Measurements from ENCODE around the gene MTHFR. TPM values are rescaled to one million over a fixed set of nuclear protein-coding genes. Genes with fewer than 3 reads are reported as not detected.

MTHFR gene
- total RNA-seq, 1 experiment from 2014 or later = 22.6 TPM

- TF ChIP-seq ZNF532 (CRISPR knock-in tag; IDR thresholded peaks at IDR 0.05; ENCODE audit: borderline replicate concordance) (no peak), CREB1 (CRISPR knock-in tag; IDR thresholded peaks at IDR 0.05) (no peak)
- TF ChIP-seq, protein P1, sequence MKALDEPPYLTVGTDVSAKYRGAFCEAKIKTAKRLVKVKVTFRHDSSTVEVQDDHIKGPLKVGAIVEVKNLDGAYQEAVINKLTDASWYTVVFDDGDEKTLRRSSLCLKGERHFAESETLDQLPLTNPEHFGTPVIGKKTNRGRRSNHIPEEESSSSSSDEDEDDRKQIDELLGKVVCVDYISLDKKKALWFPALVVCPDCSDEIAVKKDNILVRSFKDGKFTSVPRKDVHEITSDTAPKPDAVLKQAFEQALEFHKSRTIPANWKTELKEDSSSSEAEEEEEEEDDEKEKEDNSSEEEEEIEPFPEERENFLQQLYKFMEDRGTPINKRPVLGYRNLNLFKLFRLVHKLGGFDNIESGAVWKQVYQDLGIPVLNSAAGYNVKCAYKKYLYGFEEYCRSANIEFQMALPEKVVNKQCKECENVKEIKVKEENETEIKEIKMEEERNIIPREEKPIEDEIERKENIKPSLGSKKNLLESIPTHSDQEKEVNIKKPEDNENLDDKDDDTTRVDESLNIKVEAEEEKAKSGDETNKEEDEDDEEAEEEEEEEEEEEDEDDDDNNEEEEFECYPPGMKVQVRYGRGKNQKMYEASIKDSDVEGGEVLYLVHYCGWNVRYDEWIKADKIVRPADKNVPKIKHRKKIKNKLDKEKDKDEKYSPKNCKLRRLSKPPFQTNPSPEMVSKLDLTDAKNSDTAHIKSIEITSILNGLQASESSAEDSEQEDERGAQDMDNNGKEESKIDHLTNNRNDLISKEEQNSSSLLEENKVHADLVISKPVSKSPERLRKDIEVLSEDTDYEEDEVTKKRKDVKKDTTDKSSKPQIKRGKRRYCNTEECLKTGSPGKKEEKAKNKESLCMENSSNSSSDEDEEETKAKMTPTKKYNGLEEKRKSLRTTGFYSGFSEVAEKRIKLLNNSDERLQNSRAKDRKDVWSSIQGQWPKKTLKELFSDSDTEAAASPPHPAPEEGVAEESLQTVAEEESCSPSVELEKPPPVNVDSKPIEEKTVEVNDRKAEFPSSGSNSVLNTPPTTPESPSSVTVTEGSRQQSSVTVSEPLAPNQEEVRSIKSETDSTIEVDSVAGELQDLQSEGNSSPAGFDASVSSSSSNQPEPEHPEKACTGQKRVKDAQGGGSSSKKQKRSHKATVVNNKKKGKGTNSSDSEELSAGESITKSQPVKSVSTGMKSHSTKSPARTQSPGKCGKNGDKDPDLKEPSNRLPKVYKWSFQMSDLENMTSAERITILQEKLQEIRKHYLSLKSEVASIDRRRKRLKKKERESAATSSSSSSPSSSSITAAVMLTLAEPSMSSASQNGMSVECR (CRISPR knock-in tag; IDR thresholded peaks at IDR 0.05; ENCODE audit: borderline replicate concordance) = no peak
Measured at GRCh38 chr1:11765661-11766428, 39.9 kb downstream of the MTHFR start (continued).

DNA sequence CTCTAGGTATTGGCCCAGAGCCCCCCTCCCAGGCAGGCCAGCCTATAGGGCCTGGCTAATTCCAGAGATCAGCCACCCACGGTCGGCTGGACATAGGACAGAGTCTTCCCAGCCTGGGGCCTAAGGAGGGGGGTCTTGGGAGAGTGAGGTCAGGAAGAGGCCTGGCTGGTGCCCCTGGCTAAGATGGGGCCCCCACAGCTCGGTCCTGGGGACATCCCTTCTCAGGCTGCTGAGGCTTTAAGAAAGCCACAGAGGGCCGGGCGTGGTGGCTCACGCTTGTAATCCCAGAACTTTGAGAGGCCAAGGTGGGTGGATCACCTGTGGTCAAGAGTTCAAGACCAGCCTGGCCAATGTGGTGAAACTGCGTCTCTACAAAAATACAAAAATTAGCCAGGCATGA is 41.2 kb downstream of the MTHFR start:
- H3K27ac Mint-ChIP-seq = no peak overlapping the region
- H3K4me3 Mint-ChIP-seq = no peak overlapping the region
- TF ChIP-seq, protein P2, sequence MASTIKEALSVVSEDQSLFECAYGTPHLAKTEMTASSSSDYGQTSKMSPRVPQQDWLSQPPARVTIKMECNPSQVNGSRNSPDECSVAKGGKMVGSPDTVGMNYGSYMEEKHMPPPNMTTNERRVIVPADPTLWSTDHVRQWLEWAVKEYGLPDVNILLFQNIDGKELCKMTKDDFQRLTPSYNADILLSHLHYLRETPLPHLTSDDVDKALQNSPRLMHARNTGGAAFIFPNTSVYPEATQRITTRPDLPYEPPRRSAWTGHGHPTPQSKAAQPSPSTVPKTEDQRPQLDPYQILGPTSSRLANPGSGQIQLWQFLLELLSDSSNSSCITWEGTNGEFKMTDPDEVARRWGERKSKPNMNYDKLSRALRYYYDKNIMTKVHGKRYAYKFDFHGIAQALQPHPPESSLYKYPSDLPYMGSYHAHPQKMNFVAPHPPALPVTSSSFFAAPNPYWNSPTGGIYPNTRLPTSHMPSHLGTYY (CRISPR knock-in tag; IDR thresholded peaks at IDR 0.05) = no peak
- no peak for TF ChIP-seq NR2C2 (CRISPR knock-in tag; IDR thresholded peaks at IDR 0.05)
- TF ChIP-seq ZNF671 (CRISPR knock-in tag; IDR thresholded peaks at IDR 0.05) = no peak
- no peak for TF ChIP-seq TEAD1 (CRISPR knock-in tag; IDR thresholded peaks at IDR 0.05)
- no peak for TF ChIP-seq ZNF232 (CRISPR knock-in tag; IDR thresholded peaks at IDR 0.05)
- no peak for TF ChIP-seq ELF4 (CRISPR knock-in tag; IDR thresholded peaks at IDR 0.05; ENCODE audit: low read depth)
- no peak for TF ChIP-seq PRDM15 (CRISPR knock-in tag; IDR thresholded peaks at IDR 0.05)
- TF ChIP-seq MAX (CRISPR knock-in tag; IDR thresholded peaks at IDR 0.05) = no peak
- no peak for TF ChIP-seq NFYB (CRISPR knock-in tag; conservative IDR thresholded peaks at IDR 0.05; ENCODE audit: low read depth)
- TF ChIP-seq KAT7 (CRISPR knock-in tag; IDR thresholded peaks at IDR 0.05; ENCODE audit: borderline replicate concordance) = no peak
- no peak for TF ChIP-seq ZBTB43 (CRISPR knock-in tag; IDR thresholded peaks at IDR 0.05)
- no peaks in the 10 kb centered on the region for H3K9me3 Mint-ChIP-seq
- DNase-seq (ENCODE audit: low spot score) (no peak), ATAC-seq (no peak)
- H3K36me3 Mint-ChIP-seq = no peaks in the 10 kb centered on the region
- POLR2A ChIA-PET = no interaction called here
- peaks cover 41% of the 10 kb centered on the region for H3K27me3 Mint-ChIP-seq (ENCODE audit: low read depth)
- H3K4me1 Mint-ChIP-seq = peaks cover 10% of the 10 kb centered on the region
- CTCF ChIA-PET = interaction anchor here (1.0 to 7.1 kb wide), 2 partner anchors 20 to 53 kb away, joined by 4 to 41 read pairs; no protein-coding TSS in a partner anchor

Measured in WTC11 (cell line).